ENCODE data around the gene KCTD2.

KCTD2 gene

DNA sequence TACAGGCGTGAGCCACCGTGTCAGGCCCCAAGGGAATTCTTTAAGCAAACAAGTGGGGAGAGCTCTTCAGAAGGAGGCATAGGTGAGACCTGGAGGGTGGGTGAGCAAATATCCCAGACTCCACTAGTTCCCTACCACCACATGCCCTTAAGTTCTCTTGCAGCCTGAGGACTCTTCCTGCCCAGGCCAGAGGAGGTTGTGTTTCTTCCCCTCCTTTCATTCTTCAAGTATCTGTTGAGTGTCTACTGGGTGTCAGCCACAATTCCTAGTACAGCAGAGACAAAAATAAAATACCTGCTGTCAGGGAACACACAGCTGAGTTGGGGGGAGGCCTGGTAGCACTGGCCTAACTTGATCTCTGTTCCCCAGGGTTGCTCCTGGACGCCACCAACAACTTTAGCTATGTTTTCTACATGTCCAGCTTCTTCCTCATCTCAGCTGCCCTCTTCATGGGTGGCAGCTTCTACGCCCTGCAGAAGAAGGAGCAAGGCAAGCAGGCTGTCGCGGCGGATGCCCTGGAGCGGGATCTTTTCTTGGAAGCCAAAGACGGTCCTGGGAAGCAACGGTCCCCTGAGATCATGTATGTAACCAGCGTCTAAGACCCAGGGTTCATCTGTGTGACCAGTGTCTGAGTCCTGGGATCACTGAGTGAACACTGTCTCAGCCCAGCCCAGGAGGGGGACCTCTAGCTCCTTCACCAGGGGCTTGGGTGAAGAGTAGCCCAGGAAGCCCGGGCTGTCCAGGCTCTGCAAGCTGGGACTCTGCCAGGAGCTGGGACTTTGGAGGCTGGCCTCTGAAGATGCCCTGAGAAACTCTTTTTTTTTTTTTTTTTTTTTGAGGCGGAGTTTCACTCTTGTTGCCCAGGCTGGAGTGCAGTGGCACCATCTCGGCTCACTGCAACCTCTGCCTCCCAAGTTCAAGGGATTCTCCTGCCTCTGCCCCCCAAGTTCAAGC is 56.9 kb downstream of the KCTD2 start:
- H3K4me3 ChIP-seq (ENCODE audit: low read length), result no peak overlapping the region
- TF ChIP-seq ZNF274 (IDR thresholded peaks at IDR 0.05; ENCODE audit: low read depth, low read length), result no peak

DNA sequence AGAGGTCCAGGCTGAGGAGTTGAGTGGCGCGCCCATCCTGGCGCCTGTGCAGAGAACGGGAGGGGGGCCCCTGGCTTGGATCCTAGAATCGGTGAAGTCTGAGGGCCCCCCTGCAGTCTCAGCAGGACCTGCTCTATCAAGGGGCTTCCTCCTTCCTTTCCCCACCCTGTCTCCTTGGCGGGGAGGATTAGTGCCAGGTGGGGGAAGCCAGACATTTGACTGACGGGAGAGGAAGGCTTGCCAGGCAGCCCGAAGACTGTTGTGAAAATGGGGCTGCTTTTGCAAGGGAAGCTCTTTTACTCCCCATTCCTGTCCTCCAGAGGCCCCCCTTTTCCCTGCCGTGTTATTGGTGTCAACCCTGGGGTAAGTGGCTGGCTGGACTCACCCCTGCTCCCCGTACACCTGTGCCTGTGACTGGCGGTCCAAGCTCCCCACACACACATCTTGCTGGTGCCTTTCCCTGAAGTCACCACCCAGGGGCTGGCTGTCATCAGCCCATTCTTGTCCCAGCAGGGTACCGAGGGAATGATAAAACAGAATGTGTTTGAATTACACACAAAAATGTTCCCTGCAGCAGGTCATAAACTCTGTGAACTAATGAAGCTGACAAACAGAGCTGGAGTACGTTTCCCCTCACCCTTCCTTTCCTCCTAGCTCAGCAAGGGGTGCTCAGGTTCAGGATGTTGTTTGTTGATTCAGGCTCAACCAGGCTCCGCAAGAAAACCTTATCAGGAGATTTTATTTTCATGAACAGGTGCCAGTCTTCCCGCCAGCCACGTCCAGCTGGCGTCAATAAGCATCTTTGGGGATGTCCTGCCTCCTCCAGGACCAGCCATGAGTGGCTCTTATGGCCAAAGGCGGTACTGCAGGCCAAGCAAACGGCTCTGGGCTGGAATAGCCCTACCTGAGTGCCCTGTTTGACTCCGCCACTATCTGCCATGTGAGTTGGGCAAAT is 58.4 kb downstream of the KCTD2 start:
- H3K4me3 ChIP-seq (ENCODE audit: low read length), result no peak overlapping the region
- no peak for TF ChIP-seq ZNF274 (IDR thresholded peaks at IDR 0.05; ENCODE audit: low read depth, low read length)

DNA sequence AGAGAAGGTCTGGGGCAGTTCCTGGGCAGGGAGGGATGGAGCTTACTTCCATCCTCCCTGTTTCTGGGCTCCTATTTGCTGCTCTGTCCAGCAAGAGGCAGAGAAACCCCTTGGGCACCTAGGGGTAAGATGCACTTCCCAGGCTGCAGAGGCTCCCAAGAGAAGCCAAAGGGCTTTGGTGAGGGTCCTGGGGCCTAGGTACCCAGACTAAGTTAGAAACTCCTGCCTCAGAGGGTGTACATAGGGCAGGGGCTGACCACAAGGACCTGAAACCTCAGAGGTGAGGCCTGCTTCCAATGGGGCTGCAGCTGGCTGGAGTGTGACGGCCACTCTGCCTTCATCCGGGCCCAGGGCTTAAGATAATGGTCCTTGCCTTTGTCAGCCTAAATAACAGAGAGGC is 61.2 kb downstream of the KCTD2 start:
- TF ChIP-seq ZNF274 (IDR thresholded peaks at IDR 0.05; ENCODE audit: low read depth, low read length), result no peak
- no peak overlapping the region for H3K4me3 ChIP-seq (ENCODE audit: low read length)

DNA sequence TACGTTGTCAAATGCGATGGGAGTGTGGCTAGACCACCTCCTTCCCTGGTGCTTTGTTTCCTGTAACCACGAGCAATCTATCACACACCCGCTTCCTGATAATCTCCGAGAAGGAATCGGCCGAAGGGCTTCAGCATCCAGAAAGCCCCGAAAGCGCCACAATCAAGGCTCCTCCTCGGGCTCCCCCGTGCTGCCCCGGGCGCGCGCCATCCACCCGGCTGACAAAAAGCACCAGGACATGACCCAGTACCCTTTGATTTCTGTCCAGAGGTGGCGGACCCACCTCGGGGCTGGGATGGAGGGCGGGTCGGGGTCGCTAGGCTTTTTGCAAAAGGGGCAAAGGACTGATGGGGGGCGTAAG is 62.0 kb downstream of the KCTD2 start:
- no peak for TF ChIP-seq ZNF274 (IDR thresholded peaks at IDR 0.05; ENCODE audit: low read depth, low read length)
- H3K4me3 ChIP-seq (ENCODE audit: low read length), result peak overlapping the region; percentile 70; the same call in 1 of the 2 replicates

DNA sequence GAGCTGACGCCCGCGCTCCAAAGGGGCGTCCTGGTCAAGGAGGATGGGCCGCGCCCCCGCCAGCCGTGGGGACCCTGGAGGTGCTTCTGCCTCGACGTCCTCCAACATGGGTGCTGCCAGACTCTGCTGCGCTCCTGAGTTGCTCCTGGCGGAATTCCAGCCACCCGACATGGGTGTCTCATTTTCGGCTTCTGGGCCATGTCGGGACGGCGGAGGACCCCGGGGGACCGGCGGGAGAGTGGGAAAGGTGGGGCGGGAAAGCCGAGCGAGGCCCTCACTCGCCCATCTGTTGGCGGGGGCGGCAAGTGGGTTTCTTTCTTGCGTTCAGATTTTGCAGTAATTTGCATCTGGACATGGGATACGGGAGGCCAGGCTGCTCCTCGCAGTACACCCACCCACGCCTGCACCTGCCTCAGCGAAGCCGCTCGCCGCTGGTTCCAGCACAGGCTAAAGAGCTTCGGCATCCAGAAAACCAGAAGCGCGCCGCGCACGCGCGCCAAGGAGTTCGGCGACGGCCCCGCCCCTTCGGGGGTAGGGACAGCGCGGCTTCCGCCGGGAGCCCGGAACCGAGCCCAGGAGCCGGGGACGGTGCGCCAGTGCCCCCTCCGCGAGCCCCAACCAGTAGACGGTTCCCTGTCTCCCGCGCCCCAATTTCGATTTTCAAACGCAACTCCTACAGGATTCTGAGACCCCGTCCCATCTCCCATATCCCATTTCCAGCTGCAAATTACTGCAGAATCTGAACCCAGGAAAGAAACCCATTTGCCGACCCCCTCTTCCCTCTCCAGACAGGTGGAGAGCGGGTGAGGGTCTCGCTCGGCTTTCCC is 62.6 kb downstream of the KCTD2 start, which contains the start of gene ARMC7:
ARMC7 (plus strand) TSS at position 563 of the 827 bp plus-strand sequence. CDS start 320 bp downstream, outside the sequence.
- no peak for TF ChIP-seq ZNF274 (IDR thresholded peaks at IDR 0.05; ENCODE audit: low read depth, low read length)
- H3K4me3 ChIP-seq (ENCODE audit: low read length), result peak within 1 kb of the TSS; percentile 70

GRCh38 chr17:75110234-75110937 is 63.4 kb downstream of the KCTD2 start:
- TF ChIP-seq ZNF274 (IDR thresholded peaks at IDR 0.05; ENCODE audit: low read depth, low read length), result no peak
- H3K4me3 ChIP-seq (ENCODE audit: low read length), result peak overlapping the region; percentile 70

DNA sequence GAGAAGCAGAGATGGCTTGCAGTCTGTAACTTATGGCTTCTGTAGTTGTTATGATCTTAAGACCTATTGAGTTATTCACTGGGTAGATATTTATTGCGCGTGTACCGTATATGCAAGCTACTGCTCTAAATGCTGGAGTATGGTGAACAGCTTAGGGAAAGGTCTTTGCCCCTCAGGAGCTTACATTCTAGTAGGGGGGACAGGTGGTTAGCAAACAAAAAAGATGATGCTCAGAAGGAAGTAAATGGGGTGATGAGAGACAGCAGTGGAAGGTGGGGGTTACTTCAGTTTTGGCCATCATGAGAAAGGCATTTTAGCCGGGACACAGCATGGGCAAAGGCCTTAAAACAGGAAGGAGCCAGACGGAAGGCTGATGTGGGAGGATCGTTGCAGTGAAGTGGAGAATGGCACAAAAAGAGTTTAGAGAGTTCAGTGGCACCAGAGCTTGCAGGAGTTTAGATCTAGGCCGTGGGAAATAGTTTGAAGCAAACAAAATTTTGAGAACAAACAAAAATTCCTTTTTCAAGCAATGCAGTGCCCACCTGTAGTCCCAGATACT is 64.8 kb downstream of the KCTD2 start:
- no peak for TF ChIP-seq ZNF274 (IDR thresholded peaks at IDR 0.05; ENCODE audit: low read depth, low read length)
- no peak overlapping the region for H3K4me3 ChIP-seq (ENCODE audit: low read length)

DNA sequence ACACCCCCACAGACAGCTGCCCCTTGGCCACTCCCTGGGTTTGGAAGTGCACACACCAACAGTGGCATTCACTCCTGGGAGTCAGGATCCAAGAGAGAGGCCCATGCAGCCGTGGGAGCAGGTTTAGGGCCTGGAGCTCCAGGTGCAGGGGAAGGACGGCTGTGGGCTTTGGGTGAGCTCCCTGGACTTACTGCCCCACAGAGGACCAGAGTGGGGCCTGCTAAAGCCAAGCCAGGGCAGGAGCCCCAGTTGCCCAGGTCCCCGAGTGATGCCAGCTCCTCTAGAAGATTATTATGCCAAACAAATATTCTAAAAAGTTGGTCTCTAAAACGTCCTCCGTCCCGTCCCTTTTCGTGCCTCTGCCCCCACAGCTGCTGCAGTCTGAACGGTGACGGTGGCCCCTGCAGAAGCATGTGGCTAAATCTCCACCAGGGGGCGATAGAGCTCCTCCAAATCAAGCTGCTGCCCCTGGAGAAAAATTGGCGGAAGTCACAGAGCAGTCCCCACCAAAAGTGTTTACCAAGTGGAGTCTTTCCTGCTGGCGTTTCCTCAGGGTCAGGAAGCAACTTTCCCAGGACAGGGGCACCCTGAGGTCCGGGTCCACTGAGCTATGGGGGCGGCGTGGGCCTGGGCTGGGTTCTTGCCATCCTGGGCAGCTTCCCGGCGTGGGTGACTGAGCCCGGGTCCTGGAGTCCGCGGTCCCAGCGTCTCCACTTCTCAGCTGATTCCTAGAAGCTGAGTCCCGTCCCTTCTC is 67.0 kb downstream of the KCTD2 start:
- H3K4me3 ChIP-seq (ENCODE audit: low read length), result peak overlapping the region; percentile 49; the same call in 1 of the 2 replicates
- TF ChIP-seq ZNF274 (IDR thresholded peaks at IDR 0.05; ENCODE audit: low read depth, low read length), result no peak

- H3K4me3 ChIP-seq (ENCODE audit: low read length), result peak overlapping the region; percentile 49; the same call in 1 of the 2 replicates
- TF ChIP-seq ZNF274 (IDR thresholded peaks at IDR 0.05; ENCODE audit: low read depth, low read length), result no peak
Observed at GRCh38 chr17:75114552-75115314, 67.7 kb downstream of the KCTD2 start.
